Naive thymus-derived CD4-positive, alpha-beta T cell (primary cell): ENCODE measurements around the gene BTBD10. TPM values are rescaled to one million over a fixed set of nuclear protein-coding genes. Genes with fewer than 3 reads are reported as not detected.
A peak's percentile ranks its signal among the peaks of the same experiment; 100 is the strongest.

Experiments
- ATAC-seq: fragments of 150-1000 bp; cut with Tn5 transposase; 2 replicates; pipeline ENCODE4 v1.10.0; 2021; ENCODE audit warnings: mild to moderate bottlenecking, moderate library complexity
- CTCF ChIA-PET: fragments of 350-600 bp; sonication (Branson Sonifier 250); formaldehyde crosslinking; loops from one replicate; lab custom pipeline; 2021; ENCODE audit warnings: antibody characterized with exemption; lab: Charles Lee
- POLR2A ChIA-PET: fragments of 350-600 bp; sonication (Branson Sonifier 250); formaldehyde crosslinking; loops from one replicate; lab custom pipeline; 2021; ENCODE audit warnings: antibody characterized with exemption, inconsistent platforms; lab: Charles Lee
- DNase-seq, 9 donors: peaks; one replicate each; pipeline versions ENCODE4 v3.0.0 to v3.0.0-alpha.2; 2020 to 2022; ENCODE audit warnings: mixed read lengths in 1 of 9
- H3K27ac ChIP-seq: one replicate; pipeline ENCODE4 v1.7.0; 2013; ENCODE audit warnings: mild to moderate bottlenecking, low read depth, low read length, moderate library complexity
- H3K27me3 ChIP-seq, 2 donors: one replicate each; pipeline ENCODE4 v1.7.0; 2013; ENCODE audit warnings: low read length in 2 of 2, mild to moderate bottlenecking in 2 of 2, moderate library complexity in 2 of 2; ENCODE audit not compliant: control insufficient read depth in 2 of 2, insufficient read depth in 2 of 2
- H3K36me3 ChIP-seq, 3 experiments: 1 replicate in 2 of 3; 2 replicates in 1 of 3; pipeline ENCODE4 v1.7.0; 2013; ENCODE audit warnings: low read length in 3 of 3, mild to moderate bottlenecking in 3 of 3, moderate library complexity in 1 of 3; ENCODE audit not compliant: insufficient read depth in 3 of 3, control insufficient read depth in 2 of 3
- H3K4me1 ChIP-seq, 2 donors: one replicate each; pipeline ENCODE4 v1.7.0; 2013; ENCODE audit warnings: low read length in 2 of 2, mild to moderate bottlenecking in 2 of 2, moderate library complexity in 1 of 2; ENCODE audit not compliant: control insufficient read depth in 2 of 2, insufficient read depth in 2 of 2
- H3K4me3 ChIP-seq: 2 replicates; pipeline ENCODE4 v1.7.0; 2013; ENCODE audit warnings: mild to moderate bottlenecking, low read length
- H3K9me3 ChIP-seq, 3 experiments: 1 replicate in 2 of 3; 2 replicates in 1 of 3; pipeline ENCODE4 v1.7.0; 2013; ENCODE audit warnings: low read length in 3 of 3; ENCODE audit not compliant: control insufficient read depth in 2 of 3
- H3K27ac Mint-ChIP-seq, 9 donors: one replicate each; pipeline ENCODE4 v1.8.0; 2020 to 2022; ENCODE audit warnings: mixed read lengths in 9 of 9, mild to moderate bottlenecking in 8 of 9, moderate library complexity in 5 of 9, inconsistent platforms in 2 of 9
- H3K27me3 Mint-ChIP-seq, 5 donors: one replicate each; pipeline ENCODE4 v1.8.0; 2021 to 2022; ENCODE audit warnings: mixed read lengths in 5 of 5, mild to moderate bottlenecking in 1 of 5
- H3K36me3 Mint-ChIP-seq, 5 donors: one replicate each; pipeline ENCODE4 v1.8.0; 2020 to 2022; ENCODE audit warnings: mixed read lengths in 5 of 5, mild to moderate bottlenecking in 3 of 5, inconsistent platforms in 1 of 5
- H3K4me1 Mint-ChIP-seq, 7 donors: one replicate each; pipeline ENCODE4 v1.8.0; 2020 to 2022; ENCODE audit warnings: mixed read lengths in 7 of 7, mild to moderate bottlenecking in 3 of 7, inconsistent platforms in 1 of 7
- H3K4me3 Mint-ChIP-seq, 10 donors: one replicate each; pipeline ENCODE4 v1.8.0; 2020 to 2022; ENCODE audit warnings: mild to moderate bottlenecking in 10 of 10, mixed read lengths in 10 of 10, moderate library complexity in 6 of 10, inconsistent platforms in 2 of 10
- H3K9me3 Mint-ChIP-seq, 11 donors: one replicate each; pipeline ENCODE4 v1.8.0; 2020 to 2022; ENCODE audit warnings: mixed read lengths in 11 of 11, mild to moderate bottlenecking in 4 of 11, inconsistent platforms in 1 of 11, moderate library complexity in 1 of 11
- intact Hi-C, 2 donors: fragments of 100-400 bp; cut with micrococcal nuclease; formaldehyde crosslinking; loops; one replicate each; pipeline ENCODE4 v1.15.1; 2023
- polyA plus RNA-seq, 2 donors: library from polyadenylated mRNA; unstranded; fragments of 300-500 nt; fragmentation: Illumina TruSeq; gene quantifications; one replicate each; pipeline ENCODE4 v1.2.3, GENCODE V29; 2021
- total RNA-seq, 6 experiments: library from RNA in 5 of 6; stranded (reverse) in 5 of 6; gene quantifications; 1 replicate in 5 of 6; 2 replicates in 1 of 6; pipeline ENCODE4 v1.2.3 and lab custom pipeline; 2021 to 2026

The BTBD10 gene
- total and polyA plus RNA-seq, 7 experiments from 2014 or later, result 9.7 to 25.2 (median 16.3) TPM

GRCh38 chr11:13362596-13363109 is 100.4 kb downstream of the BTBD10 start:
- intact Hi-C loops, result no loop called here
- no peak for ATAC-seq
- no peak overlapping the region for H3K4me3 Mint-ChIP-seq
- no peaks in the 10 kb centered on the region for H3K27me3 Mint-ChIP-seq
- ChIA-PET POLR2A (interaction anchor here (0.8 kb wide), 1 partner anchor 84 kb away, joined by 3 read pairs; no protein-coding TSS in a partner anchor), CTCF (interaction anchor here (1.5 kb wide), 1 partner anchor 19 kb away, joined by 6 read pairs; no protein-coding TSS in a partner anchor)
- no peaks in the 10 kb centered on the region for H3K9me3 ChIP-seq
- H3K27me3 ChIP-seq, result no peaks in the 10 kb centered on the region
- H3K36me3 ChIP-seq, result peaks cover 11 to 95% (median 31%) of the 10 kb centered on the region in 3 experiments
- no peaks in the 10 kb centered on the region for H3K9me3 Mint-ChIP-seq
- H3K27ac ChIP-seq, result no peak overlapping the region
- no peak overlapping the region for H3K4me3 ChIP-seq
- no peak for DNase-seq
- H3K36me3 Mint-ChIP-seq, result peaks cover 7 to 64% (median 8%) of the 10 kb centered on the region in 5 donors
- H3K27ac Mint-ChIP-seq, result no peak overlapping the region
- H3K4me1 Mint-ChIP-seq, result peaks cover 0 to 1% (median 0%) of the 10 kb centered on the region in 7 donors
- H3K4me1 ChIP-seq, result no peaks in the 10 kb centered on the region

GRCh38 chr11:13358596-13359270 is 104.3 kb downstream of the BTBD10 start:
- intact Hi-C loops, result no loop called here
- ChIA-PET POLR2A (no interaction called here), CTCF (no interaction called here)
- no peak overlapping the region for H3K27ac Mint-ChIP-seq
- peaks cover 0 to 7% (median 0%) of the 10 kb centered on the region in 7 donors for H3K4me1 Mint-ChIP-seq
- no peak for ATAC-seq
- H3K9me3 ChIP-seq, result no peaks in the 10 kb centered on the region
- no peak for DNase-seq
- H3K36me3 ChIP-seq, result peaks cover 12 to 90% (median 22%) of the 10 kb centered on the region in 3 experiments
- H3K27me3 Mint-ChIP-seq, result no peaks in the 10 kb centered on the region
- H3K4me1 ChIP-seq, result no peaks in the 10 kb centered on the region
- peaks cover 0 to 55% (median 11%) of the 10 kb centered on the region in 5 donors for H3K36me3 Mint-ChIP-seq
- H3K4me3 Mint-ChIP-seq, result no peak overlapping the region
- no peak overlapping the region for H3K4me3 ChIP-seq
- no peaks in the 10 kb centered on the region for H3K27me3 ChIP-seq
- H3K27ac ChIP-seq, result no peak overlapping the region
- H3K9me3 Mint-ChIP-seq, result no peaks in the 10 kb centered on the region

GRCh38 chr11:13357232-13357631 is 105.8 kb downstream of the BTBD10 start:
- Mint-ChIP-seq H3K27me3 (no peaks in the 10 kb centered on the region), H3K9me3 (no peaks in the 10 kb centered on the region), H3K36me3 (peaks cover 4 to 47% (median 11%) of the 10 kb centered on the region in 5 donors), H3K27ac (peak overlapping the region in 1 of 9 donors; percentile 62), H3K4me1 (peaks cover 0 to 12% (median 0%) of the 10 kb centered on the region in 7 donors), H3K4me3 (no peak overlapping the region)
- H3K27me3 ChIP-seq, result no peaks in the 10 kb centered on the region
- POLR2A ChIA-PET, result no interaction called here
- H3K4me3 ChIP-seq, result no peak overlapping the region
- peaks cover 11 to 83% (median 22%) of the 10 kb centered on the region in 3 experiments for H3K36me3 ChIP-seq
- DNase-seq (no peak), ATAC-seq (no peak)
- CTCF ChIA-PET, result no interaction called here
- H3K9me3 ChIP-seq, result no peaks in the 10 kb centered on the region
- H3K27ac ChIP-seq, result no peak overlapping the region
- intact Hi-C loops, result no loop called here
- no peaks in the 10 kb centered on the region for H3K4me1 ChIP-seq

GRCh38 chr11:13355191-13355590 is 107.8 kb downstream of the BTBD10 start:
- Mint-ChIP-seq H3K4me3 (no peak overlapping the region), H3K27me3 (no peaks in the 10 kb centered on the region), H3K27ac (no peak overlapping the region), H3K36me3 (peaks cover 9 to 47% (median 15%) of the 10 kb centered on the region in 5 donors), H3K9me3 (no peaks in the 10 kb centered on the region), H3K4me1 (peaks cover 0 to 15% (median 6%) of the 10 kb centered on the region in 7 donors)
- intact Hi-C loops, result no loop called here
- DNase-seq, result no peak
- Histone ChIP-seq H3K4me3 (no peak overlapping the region), H3K9me3 (no peaks in the 10 kb centered on the region), H3K27me3 (no peaks in the 10 kb centered on the region), H3K4me1 (no peaks in the 10 kb centered on the region), H3K36me3 (peaks cover 12 to 79% (median 14%) of the 10 kb centered on the region in 3 experiments), H3K27ac (no peak overlapping the region)
- ChIA-PET POLR2A (no interaction called here), CTCF (interaction anchor here (1.0 to 1.5 kb wide), 2 partner anchors 11 to 111 kb away, joined by 3 to 9 read pairs; no protein-coding TSS in a partner anchor)
- ATAC-seq, result no peak

GRCh38 chr11:13354335-13354734 is 108.7 kb downstream of the BTBD10 start:
- DNase-seq (no peak), ATAC-seq (no peak)
- Histone ChIP-seq H3K27ac (no peak overlapping the region), H3K36me3 (peaks cover 11 to 81% (median 14%) of the 10 kb centered on the region in 3 experiments), H3K4me1 (no peaks in the 10 kb centered on the region), H3K4me3 (no peak overlapping the region), H3K9me3 (no peaks in the 10 kb centered on the region), H3K27me3 (no peaks in the 10 kb centered on the region)
- Mint-ChIP-seq H3K36me3 (peaks cover 8 to 47% (median 19%) of the 10 kb centered on the region in 5 donors), H3K27me3 (no peaks in the 10 kb centered on the region), H3K4me3 (no peak overlapping the region), H3K9me3 (no peaks in the 10 kb centered on the region), H3K4me1 (peaks cover 0 to 15% (median 6%) of the 10 kb centered on the region in 7 donors), H3K27ac (peak overlapping the region in 1 of 9 donors; percentile 17)
- ChIA-PET CTCF (interaction anchor here (1.1 kb wide), 1 partner anchor 31 kb away, joined by 3 read pairs; no protein-coding TSS in a partner anchor), POLR2A (no interaction called here)
- intact Hi-C loops, result no loop called here

- ATAC-seq, result no peak
- Mint-ChIP-seq H3K27ac (peak overlapping the region in 3 of 9 donors; percentile 17 to 57 (median 23)), H3K4me1 (peaks cover 10 to 25% (median 16%) of the 10 kb centered on the region in 7 donors), H3K27me3 (no peaks in the 10 kb centered on the region), H3K4me3 (no peak overlapping the region), H3K36me3 (peaks cover 8 to 34% (median 12%) of the 10 kb centered on the region in 5 donors), H3K9me3 (no peaks in the 10 kb centered on the region)
- Histone ChIP-seq H3K4me1 (peaks cover 6 to 10% of the 10 kb centered on the region in 2 donors), H3K27ac (no peak overlapping the region), H3K27me3 (no peaks in the 10 kb centered on the region), H3K9me3 (no peaks in the 10 kb centered on the region), H3K4me3 (no peak overlapping the region), H3K36me3 (peaks cover 7 to 67% (median 14%) of the 10 kb centered on the region in 3 experiments)
- intact Hi-C loops, result no loop called here
- ChIA-PET POLR2A (no interaction called here), CTCF (interaction anchor here (1.4 kb wide), 1 partner anchor 17 kb away, joined by 4 read pairs; no protein-coding TSS in a partner anchor)
- DNase-seq, result no peak
Measured at GRCh38 chr11:13352711-13353110, 110.3 kb downstream of the BTBD10 start.
